Hepatocyte (in vitro differentiated cells): ENCODE data around the gene ZNF319. TPM values are rescaled to one million over a fixed set of nuclear protein-coding genes. Genes with fewer than 3 reads are reported as not detected.

Source experiments
- DNase-seq: peaks from one replicate; pipeline ENCODE4 v3.0.0-alpha.2; 2016; ENCODE audit warnings: low spot score
- H2AFZ ChIP-seq: fragments of 200-600 bp; sonication (generic); 2 replicates; pipeline ENCODE4 v1.6.0; 2016; ENCODE audit warnings: antibody characterized with exemption, mild to moderate bottlenecking
- H3K27ac ChIP-seq: fragments of 200-600 bp; sonication (generic); 2 replicates; pipeline ENCODE4 v1.5.1; 2016; ENCODE audit warnings: mild to moderate bottlenecking
- H3K27me3 ChIP-seq: fragments of 200-600 bp; sonication (generic); 2 replicates; pipeline ENCODE4 v1.6.1; 2016
- H3K36me3 ChIP-seq: fragments of 200-600 bp; sonication (generic); replicated peaks from 2 replicates; pipeline ENCODE4 v1.5.1; 2016; ENCODE audit warnings: low read depth; ENCODE audit not compliant: insufficient read depth
- H3K4me1 ChIP-seq: fragments of 200-600 bp; sonication (generic); 2 replicates; pipeline ENCODE4 v1.5.1; 2016; ENCODE audit warnings: mild to moderate bottlenecking, moderate library complexity; ENCODE audit not compliant: insufficient read depth
- H3K4me2 ChIP-seq: fragments of 200-600 bp; sonication (generic); 2 replicates; pipeline ENCODE4 v1.6.0; 2016
- H3K4me3 ChIP-seq: fragments of 200-600 bp; sonication (generic); 2 replicates; pipeline ENCODE4 v1.5.1; 2016; ENCODE audit warnings: mild to moderate bottlenecking
- H3K79me2 ChIP-seq: fragments of 200-600 bp; sonication (generic); 2 replicates; pipeline ENCODE4 v1.6.0; 2017; ENCODE audit warnings: mild to moderate bottlenecking
- H3K9me2 ChIP-seq: fragments of 200-600 bp; sonication (generic); replicated peaks from 2 replicates; pipeline ENCODE4 v1.6.0; 2017; ENCODE audit warnings: mild to moderate bottlenecking; ENCODE audit not compliant: insufficient read depth
- H3K9me3 ChIP-seq: fragments of 200-600 bp; sonication (generic); 2 replicates; pipeline ENCODE4 v1.5.1; 2016; ENCODE audit warnings: low read depth, mild to moderate bottlenecking
- H4K20me1 ChIP-seq: fragments of 200-600 bp; sonication (generic); 2 replicates; pipeline ENCODE4 v1.6.0; 2016; ENCODE audit warnings: mild to moderate bottlenecking; ENCODE audit not compliant: insufficient read depth, poor library complexity, severe bottlenecking
- CTCF ChIP-seq: fragments of 200-600 bp; sonication (generic); IDR thresholded peaks from 2 replicates; pipeline ENCODE4 v1.5.1; 2016; ENCODE audit warnings: antibody characterized with exemption, mild to moderate bottlenecking; ENCODE audit not compliant: poor library complexity
- EZH2 ChIP-seq: fragments of 200-600 bp; sonication (generic); IDR thresholded peaks from 2 replicates; pipeline ENCODE4 v1.6.1; 2016; ENCODE audit warnings: antibody characterized with exemption, mild to moderate bottlenecking, borderline replicate concordance
- EZH2phosphoT487 ChIP-seq: fragments of 200-600 bp; sonication (generic); IDR thresholded peaks from one replicate; pipeline ENCODE4 v1.6.1; 2018; ENCODE audit warnings: antibody characterized with exemption, mild to moderate bottlenecking, low read depth, moderate library complexity; ENCODE audit not compliant: unreplicated experiment, severe bottlenecking
- WGBS: methylation state at CpG from one replicate; pipeline ENCODE4 v1.1.6; 2016; ENCODE audit warnings: low lambda C conversion rate; ENCODE audit errors: missing lambda C conversion rate; 5-methylcytosine and 5-hydroxymethylcytosine counted together
- polyA plus RNA-seq: library from polyadenylated mRNA; unstranded; fragments of >200 nt; fragmentation: Nextera tagmentation; extraction: Ambion mirVana; gene quantifications from 2 replicates; pipeline ENCODE4 v1.2.1, GENCODE V29; 2016
- total RNA-seq: library from RNA; depleted of rRNA; stranded (reverse); fragments of >200 nt; gene quantifications from 2 replicates; pipeline ENCODE4 v1.2.3, GENCODE V29; 2014

Gene ZNF319
- total and polyA plus RNA-seq, 2 experiments from 2014 or later = 5.3 to 8.3 TPM

DNA sequence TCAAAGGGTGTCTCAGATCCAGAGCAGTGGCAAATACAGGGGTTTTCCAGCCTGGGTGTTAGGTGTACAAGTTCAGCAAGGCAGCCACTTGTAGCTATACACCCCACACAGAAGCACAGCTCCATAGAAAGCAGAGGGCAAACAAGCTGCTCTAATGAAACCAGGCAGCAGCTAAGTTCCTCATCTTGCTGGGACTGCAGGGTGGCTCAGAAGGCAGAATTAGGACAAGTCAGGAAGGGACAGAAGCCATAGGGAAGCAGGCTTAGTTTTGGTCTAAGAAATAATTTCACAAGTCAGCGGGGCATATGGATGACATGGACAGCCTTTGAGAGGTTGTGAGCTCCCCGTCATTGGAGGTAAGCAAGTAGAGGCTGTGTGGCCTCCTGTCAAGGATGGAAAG lies 53.2 kb downstream of the ZNF319 start:
- Histone ChIP-seq H3K27ac (no peak overlapping the region), H3K9me2 (no peaks in the 10 kb centered on the region), H3K4me1 (no peaks in the 10 kb centered on the region), H3K27me3 (no peaks in the 10 kb centered on the region), H4K20me1 (no peaks in the 10 kb centered on the region), H2AFZ (no peak overlapping the region), H3K4me2 (no peak overlapping the region), H3K36me3 (no peaks in the 10 kb centered on the region), H3K4me3 (no peak overlapping the region), H3K9me3 (no peaks in the 10 kb centered on the region), H3K79me2 (no peaks in the 10 kb centered on the region)
- WGBS = 91% methylated on average over 2 of the region's 2 CpGs
- DNase-seq = no peak
- TF ChIP-seq EZH2 (no peak), CTCF (no peak)

DNA sequence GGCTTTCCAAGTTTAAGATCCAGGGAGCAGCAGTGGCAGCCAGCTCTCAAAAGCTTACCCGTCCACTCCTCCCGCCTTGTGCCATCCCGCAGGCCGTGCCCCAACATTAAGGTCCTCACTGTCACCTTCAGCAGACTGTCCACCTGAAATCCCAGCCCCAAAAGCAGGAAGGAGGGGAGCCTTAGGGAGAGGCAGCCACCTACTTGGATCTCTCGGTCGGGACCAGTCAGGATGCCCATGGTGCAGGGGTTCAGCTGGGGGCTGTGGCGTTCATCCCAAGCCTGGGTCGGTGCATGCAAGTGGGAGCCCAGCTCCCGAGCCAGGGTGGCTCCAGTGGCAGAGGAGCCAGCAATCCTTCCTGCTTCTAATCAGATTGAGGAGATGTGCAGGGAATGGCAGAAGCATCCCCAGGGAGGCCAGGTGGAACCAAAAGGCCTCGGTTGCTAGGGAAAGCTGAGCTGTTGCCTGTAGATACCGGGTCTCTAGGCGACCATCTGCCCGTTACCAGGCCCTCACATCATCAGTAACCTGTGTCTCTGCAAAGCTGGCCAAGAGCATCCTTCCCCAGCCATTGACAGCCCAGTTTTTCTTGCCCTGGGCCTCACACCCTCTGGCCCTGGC lies 54.2 kb downstream of the ZNF319 start:
- TF ChIP-seq CTCF (no peak), EZH2phosphoT487 (no peak), EZH2 (no peak)
- Histone ChIP-seq H3K4me2 (no peak overlapping the region), H3K36me3 (no peaks in the 10 kb centered on the region), H3K9me2 (no peaks in the 10 kb centered on the region), H3K27me3 (no peaks in the 10 kb centered on the region), H3K4me1 (no peaks in the 10 kb centered on the region), H3K9me3 (no peaks in the 10 kb centered on the region), H3K4me3 (no peak overlapping the region), H3K79me2 (no peaks in the 10 kb centered on the region), H4K20me1 (no peaks in the 10 kb centered on the region), H2AFZ (no peak overlapping the region), H3K27ac (no peak overlapping the region)
- no peak for DNase-seq
- 81% methylated on average over 13 of the region's 13 CpGs for WGBS

DNA sequence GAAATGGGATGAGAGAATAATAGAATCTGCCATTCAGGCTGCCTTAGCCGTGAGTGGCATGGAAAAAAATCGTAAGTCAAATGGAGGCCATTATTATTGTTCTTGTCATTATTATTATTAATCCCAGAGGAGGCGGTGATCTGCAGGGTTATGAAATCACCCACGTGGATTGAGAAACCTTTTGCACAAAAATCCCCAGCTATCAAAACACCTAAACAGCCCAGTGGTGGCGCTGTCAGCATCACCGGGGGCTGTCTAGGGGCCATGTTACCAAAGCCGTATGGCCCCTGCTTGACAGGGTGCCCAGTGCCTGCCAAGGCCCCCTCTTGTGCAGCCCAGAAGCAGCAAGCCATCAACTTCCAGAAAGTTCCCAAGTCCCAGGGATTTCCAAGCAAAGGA lies 54.7 kb downstream of the ZNF319 start:
- Histone ChIP-seq H3K36me3 (no peaks in the 10 kb centered on the region), H3K4me1 (no peaks in the 10 kb centered on the region), H3K79me2 (no peaks in the 10 kb centered on the region), H4K20me1 (no peaks in the 10 kb centered on the region), H3K9me2 (no peaks in the 10 kb centered on the region), H3K27me3 (no peaks in the 10 kb centered on the region), H3K27ac (no peak overlapping the region), H3K4me2 (no peak overlapping the region), H3K9me3 (no peaks in the 10 kb centered on the region), H2AFZ (no peak overlapping the region), H3K4me3 (no peak overlapping the region)
- no peak for TF ChIP-seq CTCF
- TF ChIP-seq EZH2 = no peak
- TF ChIP-seq EZH2phosphoT487 = no peak
- no peak for DNase-seq
- 63% methylated on average over 7 of the region's 7 CpGs for WGBS
